HG02981 (cell line): ENCODE measurements around the gene PRR15.
"Not testable (repeated sequence)": the region's sequence is repeated elsewhere in the genome, so short reads cannot be mapped to it uniquely, and the experiment has no call there.

Experiments used
- ATAC-seq: cut with Tn5 transposase; IDR thresholded peaks from one replicate; pipeline ENCODE4 v1.9.1; 2021; ENCODE audit warnings: mild to moderate bottlenecking, moderate library complexity; ENCODE audit not compliant: unreplicated experiment

PRR15 gene

GRCh38 chr7:29563590-29564495 is at the start of gene PRR15:
PRR15 (plus strand) TSS chr7:29563835; CDS start chr7:29566330, 2,495 bp downstream.
- ATAC-seq = no peak

GRCh38 chr7:29516491-29516890 is 47.1 kb upstream of the PRR15 start:
- ATAC-seq = no peak

- no peak for ATAC-seq
Observed at GRCh38 chr7:29518616-29519015, 45.0 kb upstream of the PRR15 start.

GRCh38 chr7:29523728-29524127 is 39.9 kb upstream of the PRR15 start:
- no peak for ATAC-seq

- no peak for ATAC-seq
Observed at GRCh38 chr7:29527505-29528108, 36.0 kb upstream of the PRR15 start.

GRCh38 chr7:29528526-29528925 is 35.1 kb upstream of the PRR15 start:
- ATAC-seq = not testable (repeated sequence)

GRCh38 chr7:29538389-29538788 is 25.2 kb upstream of the PRR15 start:
- no peak for ATAC-seq

- no peak for ATAC-seq
Observed at GRCh38 chr7:29539471-29539870, 24.2 kb upstream of the PRR15 start.

GRCh38 chr7:29547421-29547820 is 16.2 kb upstream of the PRR15 start:
- no peak for ATAC-seq

- ATAC-seq = no peak
Observed at GRCh38 chr7:29548823-29549222, 14.8 kb upstream of the PRR15 start.

GRCh38 chr7:29552392-29552791 is 11.2 kb upstream of the PRR15 start:
- no peak for ATAC-seq

GRCh38 chr7:29555061-29555460 is 8.6 kb upstream of the PRR15 start:
- ATAC-seq = no peak

GRCh38 chr7:29556405-29557195 is 7.0 kb upstream of the PRR15 start:
- ATAC-seq = no peak

- ATAC-seq = no peak
Observed at GRCh38 chr7:29557954-29558353, 5.7 kb upstream of the PRR15 start.

GRCh38 chr7:29561271-29561670 is 2.4 kb upstream of the PRR15 start:
- no peak for ATAC-seq

GRCh38 chr7:29562307-29562706 is 1.3 kb upstream of the PRR15 start:
- ATAC-seq = no peak

GRCh38 chr7:29564496-29565223 is 1.0 kb downstream of the PRR15 start:
- no peak for ATAC-seq

- no peak for ATAC-seq
Observed at GRCh38 chr7:29565224-29565630, 1.6 kb downstream of the PRR15 start.

- ATAC-seq = no peak
Observed at GRCh38 chr7:29565634-29565981, 2.0 kb downstream of the PRR15 start.

- no peak for ATAC-seq
Observed at GRCh38 chr7:29565982-29566746, 2.5 kb downstream of the PRR15 start.
